GM12892 (cell line): ENCODE data around the gene ACSM6.

Source experiments
- POLR2A ChIP-seq: IDR thresholded peaks from 2 replicates; pipeline ENCODE4 v1.6.1; 2011; ENCODE audit warnings: low read depth, low read length, control low read depth
- TAF1 ChIP-seq: IDR thresholded peaks from 2 replicates; pipeline ENCODE4 v1.6.1; 2011; ENCODE audit warnings: low read depth, mild to moderate bottlenecking, control low read depth, low read length, borderline replicate concordance

GRCh38 chr10:95277614-95278013, 83.6 kb downstream of the ACSM6 start:
- TF ChIP-seq POLR2A (no peak), TAF1 (no peak)
